ENCODE results near the gene LGALS13. TPM values are rescaled to one million over a fixed set of nuclear protein-coding genes. Genes with fewer than 3 reads are reported as not detected.

The LGALS13 gene
- total RNA-seq, 2 donors from 2014 or later, result not detected

- H3K4me3 ChIP-seq (ENCODE audit: low read length), result no peak overlapping the region
- Mint-ChIP-seq H3K27ac (no peak overlapping the region), H3K9me3 (no peaks in the 10 kb centered on the region), H3K27me3 (ENCODE audit: insufficient read depth) (peaks cover 9% of the 10 kb centered on the region), H3K4me1 (no peaks in the 10 kb centered on the region), H3K4me3 (no peak overlapping the region), H3K36me3 (ENCODE audit: low read depth) (no peaks in the 10 kb centered on the region)
- peaks cover 23% of the 10 kb centered on the region for H3K27me3 ChIP-seq (ENCODE audit: control insufficient read depth, insufficient read depth, low read length, poor library complexity, severe bottlenecking)
- no peak overlapping the region for H3K9ac ChIP-seq (ENCODE audit: extremely low read depth, low read length, poor library complexity, severe bottlenecking)
- H3K27ac ChIP-seq (ENCODE audit: low read depth, low read length), result no peak overlapping the region
- WGBS, 2 experiments (ENCODE audit: insufficient coverage in 1 of 2, insufficient read length in 1 of 2), result 63 to 72% methylated on average over 1 of the region's 1 CpG
- H3K36me3 ChIP-seq (ENCODE audit: control insufficient read depth, insufficient read depth, low read length), result no peaks in the 10 kb centered on the region
- H3K4me1 ChIP-seq (ENCODE audit: control insufficient read depth, insufficient read depth, low read length), result no peaks in the 10 kb centered on the region
- TF ChIP-seq CTCF (conservative IDR thresholded peaks at IDR 0.05), result no peak
- no peaks in the 10 kb centered on the region for H3K9me3 ChIP-seq (ENCODE audit: control insufficient read depth, low read length)
- DNase-seq, result no peak
These were observed 46.4 kb upstream of the LGALS13 start for GRCh38 chr19:39555883-39556282.

- H3K27me3 ChIP-seq (ENCODE audit: control insufficient read depth, insufficient read depth, low read length, poor library complexity, severe bottlenecking), result peaks cover 27% of the 10 kb centered on the region
- no peaks in the 10 kb centered on the region for H3K4me1 ChIP-seq (ENCODE audit: control insufficient read depth, insufficient read depth, low read length)
- H3K27ac ChIP-seq (ENCODE audit: low read depth, low read length), result no peak overlapping the region
- no peaks in the 10 kb centered on the region for H3K9me3 ChIP-seq (ENCODE audit: control insufficient read depth, low read length)
- Mint-ChIP-seq H3K27ac (no peak overlapping the region), H3K9me3 (no peaks in the 10 kb centered on the region), H3K36me3 (ENCODE audit: low read depth) (no peaks in the 10 kb centered on the region), H3K27me3 (ENCODE audit: insufficient read depth) (peaks cover 7% of the 10 kb centered on the region), H3K4me1 (no peaks in the 10 kb centered on the region), H3K4me3 (no peak overlapping the region)
- TF ChIP-seq CTCF (conservative IDR thresholded peaks at IDR 0.05), result no peak
- WGBS, 2 experiments (ENCODE audit: insufficient coverage in 1 of 2, insufficient read length in 1 of 2), result 89 to 96% methylated on average over 4 to 5 of the region's 5 CpGs
- H3K9ac ChIP-seq (ENCODE audit: extremely low read depth, low read length, poor library complexity, severe bottlenecking), result no peak overlapping the region
- no peaks in the 10 kb centered on the region for H3K36me3 ChIP-seq (ENCODE audit: control insufficient read depth, insufficient read depth, low read length)
- DNase-seq, result no peak
- H3K4me3 ChIP-seq (ENCODE audit: low read length), result no peak overlapping the region
These were observed 44.3 kb upstream of the LGALS13 start for GRCh38 chr19:39557811-39558623.

GRCh38 chr19:39558624-39559117 lies 43.7 kb upstream of the LGALS13 start:
- Mint-ChIP-seq H3K36me3 (ENCODE audit: low read depth) (no peaks in the 10 kb centered on the region), H3K27me3 (ENCODE audit: insufficient read depth) (peaks cover 7% of the 10 kb centered on the region), H3K9me3 (no peaks in the 10 kb centered on the region), H3K4me3 (no peak overlapping the region), H3K27ac (no peak overlapping the region), H3K4me1 (no peaks in the 10 kb centered on the region)
- TF ChIP-seq CTCF (conservative IDR thresholded peaks at IDR 0.05), result no peak
- Histone ChIP-seq H3K9me3 (ENCODE audit: control insufficient read depth, low read length) (no peaks in the 10 kb centered on the region), H3K9ac (ENCODE audit: extremely low read depth, low read length, poor library complexity, severe bottlenecking) (no peak overlapping the region), H3K36me3 (ENCODE audit: control insufficient read depth, insufficient read depth, low read length) (no peaks in the 10 kb centered on the region), H3K4me3 (ENCODE audit: low read length) (no peak overlapping the region), H3K27ac (ENCODE audit: low read depth, low read length) (no peak overlapping the region), H3K27me3 (ENCODE audit: control insufficient read depth, insufficient read depth, low read length, poor library complexity, severe bottlenecking) (peaks cover 25% of the 10 kb centered on the region), H3K4me1 (ENCODE audit: control insufficient read depth, insufficient read depth, low read length) (no peaks in the 10 kb centered on the region)
- 29 to 84% methylated on average over 1 to 6 of the region's 6 CpGs for WGBS, 2 experiments (ENCODE audit: insufficient coverage in 1 of 2, insufficient read length in 1 of 2)
- no peak for DNase-seq
